Activated CD8-positive, alpha-beta T cell treated with anti-CD3 and anti-CD28 coated beads, Interleukin-2, amount 10 ng/mL, durations not matched to agents 7 days and 5 days (primary cell): ENCODE results near the gene LHFPL6. TPM values are rescaled to one million over a fixed set of nuclear protein-coding genes. Genes with fewer than 3 reads are reported as not detected.
"Not testable (repeated sequence)": the region's sequence is repeated elsewhere in the genome, so short reads cannot be mapped to it uniquely, and the experiment has no call there.

Experiments
- ATAC-seq: fragments of 150-1000 bp; cut with Tn5 transposase; one replicate; pipeline ENCODE4 v1.10.0; 2021; ENCODE audit warnings: moderate library complexity
- CTCF ChIA-PET: fragments of 350-600 bp; sonication (Branson Sonifier 250); formaldehyde crosslinking; loops from one replicate; lab custom pipeline; 2021; ENCODE audit warnings: antibody characterized with exemption; lab: Charles Lee
- POLR2A ChIA-PET: fragments of 350-600 bp; sonication (Branson Sonifier 250); formaldehyde crosslinking; loops from one replicate; lab custom pipeline; 2021; ENCODE audit warnings: antibody characterized with exemption; lab: Charles Lee
- DNase-seq: peaks from one replicate; pipeline ENCODE4 v3.0.0-alpha.2; 2020
- H3K27ac Mint-ChIP-seq: one replicate; pipeline ENCODE4 v1.8.0; 2021; ENCODE audit warnings: mild to moderate bottlenecking, mixed read lengths
- H3K27me3 Mint-ChIP-seq: one replicate; pipeline ENCODE4 v1.8.0; 2021; ENCODE audit warnings: low read depth, mixed read lengths
- H3K36me3 Mint-ChIP-seq: one replicate; pipeline ENCODE4 v1.8.0; 2021; ENCODE audit warnings: low read depth, mixed read lengths
- H3K4me1 Mint-ChIP-seq: one replicate; pipeline ENCODE4 v1.8.0; 2021; ENCODE audit warnings: low read depth, mixed read lengths
- H3K4me3 Mint-ChIP-seq: one replicate; pipeline ENCODE4 v1.8.0; 2021; ENCODE audit warnings: mild to moderate bottlenecking, mixed read lengths
- H3K9me3 Mint-ChIP-seq: one replicate; pipeline ENCODE4 v1.8.0; 2022; ENCODE audit warnings: mixed read lengths; ENCODE audit not compliant: insufficient read depth
- total RNA-seq, 2 experiments: library from RNA; stranded (reverse); gene quantifications; one replicate each; pipeline ENCODE4 v1.2.3, GENCODE V29; 2021

The LHFPL6 gene
- total RNA-seq, 2 experiments from 2014 or later: 0.13 TPM; not detected in 1

DNA sequence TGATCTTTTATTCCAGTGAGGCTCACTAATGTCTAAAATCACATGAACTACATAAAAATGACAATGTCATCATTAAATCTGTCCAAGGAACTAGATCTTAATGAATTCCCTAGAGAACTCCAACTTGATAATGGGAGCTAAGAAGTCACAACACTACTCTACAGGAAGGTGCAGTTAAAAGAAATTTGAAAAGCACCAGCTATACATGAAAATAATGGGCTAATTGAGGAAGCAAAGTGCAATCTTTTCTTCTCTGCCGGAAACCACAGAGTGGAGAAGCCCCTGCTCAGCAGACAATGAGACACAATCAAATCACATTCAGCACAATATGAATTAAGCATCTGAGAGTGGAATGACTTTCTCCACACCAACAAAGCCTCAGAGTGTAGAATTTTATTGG lies 261.7 kb downstream of the LHFPL6 start:
- CTCF ChIA-PET: no interaction called here
- Mint-ChIP-seq H3K9me3 (no peaks in the 10 kb centered on the region), H3K36me3 (no peaks in the 10 kb centered on the region), H3K4me1 (no peaks in the 10 kb centered on the region), H3K27me3 (no peaks in the 10 kb centered on the region), H3K27ac (no peak overlapping the region), H3K4me3 (no peak overlapping the region)
- no peak for ATAC-seq
- no peak for DNase-seq
- POLR2A ChIA-PET: no interaction called here

DNA sequence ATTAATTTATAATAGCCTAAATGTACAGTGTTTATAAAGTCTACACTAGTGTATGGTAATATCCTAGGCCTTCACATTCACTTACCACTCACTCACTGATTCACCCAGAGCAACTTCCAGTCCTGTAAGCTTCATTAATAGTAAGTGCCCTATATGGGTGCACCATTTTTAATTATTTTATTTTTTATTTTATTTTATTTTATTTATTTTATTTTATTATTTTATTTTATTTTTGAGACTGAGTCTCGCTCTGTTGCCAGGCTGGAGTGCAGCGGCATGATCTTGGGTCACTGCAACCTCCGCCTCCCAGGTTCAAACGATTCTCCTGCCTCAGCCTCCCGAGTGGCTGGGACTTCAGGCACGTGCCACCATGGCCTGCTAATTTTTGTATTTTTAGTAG lies 264.9 kb downstream of the LHFPL6 start:
- POLR2A ChIA-PET, H3K9me3 Mint-ChIP-seq, H3K27me3 Mint-ChIP-seq, H3K4me1 Mint-ChIP-seq, DNase-seq, CTCF ChIA-PET, H3K4me3 Mint-ChIP-seq, H3K27ac Mint-ChIP-seq, H3K36me3 Mint-ChIP-seq, ATAC-seq: not testable (repeated sequence)

DNA sequence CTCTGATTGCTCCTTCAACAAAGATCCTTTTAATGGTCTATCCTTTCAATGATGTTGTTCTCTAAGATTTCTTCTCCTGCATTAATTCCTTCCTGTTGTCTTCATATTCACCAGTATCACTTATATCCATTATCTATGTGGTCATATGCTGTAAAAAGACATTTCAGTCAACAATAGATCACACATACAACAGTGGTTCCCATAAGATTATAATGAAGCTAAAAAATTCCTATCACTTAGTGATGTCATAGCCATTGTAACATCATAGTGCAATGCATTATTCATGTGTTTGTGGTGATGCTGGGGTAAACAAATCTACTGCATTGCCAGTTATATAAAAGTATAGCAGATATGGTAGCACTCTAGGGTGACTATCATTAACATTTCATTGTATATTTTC lies 266.1 kb downstream of the LHFPL6 start:
- H3K27ac Mint-ChIP-seq: no peak overlapping the region
- no peaks in the 10 kb centered on the region for H3K9me3 Mint-ChIP-seq
- POLR2A ChIA-PET: no interaction called here
- no peak for ATAC-seq
- CTCF ChIA-PET: no interaction called here
- H3K27me3 Mint-ChIP-seq: no peaks in the 10 kb centered on the region
- no peak overlapping the region for H3K4me3 Mint-ChIP-seq
- no peaks in the 10 kb centered on the region for H3K4me1 Mint-ChIP-seq
- no peak for DNase-seq
- H3K36me3 Mint-ChIP-seq: no peaks in the 10 kb centered on the region

DNA sequence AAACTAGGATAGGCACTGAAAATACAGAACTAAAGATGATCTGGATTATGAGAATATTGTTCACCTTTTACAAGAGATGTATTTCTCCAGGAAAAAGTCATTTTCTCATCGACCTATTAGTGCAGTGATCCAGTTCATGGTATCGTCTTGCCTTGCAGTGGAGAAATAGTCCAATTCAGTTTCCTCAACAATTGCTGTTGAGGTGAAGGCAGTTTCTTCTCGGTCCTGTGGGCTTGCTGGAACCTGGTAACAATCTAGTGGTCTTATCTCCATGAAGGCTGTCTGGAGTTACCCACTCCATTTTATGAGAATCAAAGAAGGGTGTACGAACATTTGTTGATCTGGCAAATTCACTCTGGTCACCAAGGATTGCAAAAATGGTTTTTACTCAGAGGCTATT lies 266.8 kb downstream of the LHFPL6 start:
- ChIA-PET CTCF (no interaction called here), POLR2A (no interaction called here)
- ATAC-seq (no peak), DNase-seq (no peak)
- no peaks in the 10 kb centered on the region for H3K4me1 Mint-ChIP-seq
- no peaks in the 10 kb centered on the region for H3K36me3 Mint-ChIP-seq
- H3K27ac Mint-ChIP-seq: no peak overlapping the region
- no peaks in the 10 kb centered on the region for H3K27me3 Mint-ChIP-seq
- H3K4me3 Mint-ChIP-seq: no peak overlapping the region
- H3K9me3 Mint-ChIP-seq: no peaks in the 10 kb centered on the region

GRCh38 chr13:39335721-39336120 lies 267.3 kb downstream of the LHFPL6 start:
- ChIA-PET POLR2A (no interaction called here), CTCF (no interaction called here)
- Mint-ChIP-seq H3K4me3 (no peak overlapping the region), H3K9me3 (no peaks in the 10 kb centered on the region), H3K27ac (no peak overlapping the region), H3K36me3 (no peaks in the 10 kb centered on the region), H3K4me1 (no peaks in the 10 kb centered on the region), H3K27me3 (no peaks in the 10 kb centered on the region)
- ATAC-seq: no peak
- DNase-seq: no peak

- Mint-ChIP-seq H3K9me3 (no peaks in the 10 kb centered on the region), H3K27ac (no peak overlapping the region), H3K4me1 (no peaks in the 10 kb centered on the region), H3K4me3 (no peak overlapping the region), H3K36me3 (no peaks in the 10 kb centered on the region), H3K27me3 (no peaks in the 10 kb centered on the region)
- POLR2A ChIA-PET: no interaction called here
- no peak for DNase-seq
- ATAC-seq: no peak
- CTCF ChIA-PET: no interaction called here
Observed at GRCh38 chr13:39330504-39330903, 272.5 kb downstream of the LHFPL6 start.

DNA sequence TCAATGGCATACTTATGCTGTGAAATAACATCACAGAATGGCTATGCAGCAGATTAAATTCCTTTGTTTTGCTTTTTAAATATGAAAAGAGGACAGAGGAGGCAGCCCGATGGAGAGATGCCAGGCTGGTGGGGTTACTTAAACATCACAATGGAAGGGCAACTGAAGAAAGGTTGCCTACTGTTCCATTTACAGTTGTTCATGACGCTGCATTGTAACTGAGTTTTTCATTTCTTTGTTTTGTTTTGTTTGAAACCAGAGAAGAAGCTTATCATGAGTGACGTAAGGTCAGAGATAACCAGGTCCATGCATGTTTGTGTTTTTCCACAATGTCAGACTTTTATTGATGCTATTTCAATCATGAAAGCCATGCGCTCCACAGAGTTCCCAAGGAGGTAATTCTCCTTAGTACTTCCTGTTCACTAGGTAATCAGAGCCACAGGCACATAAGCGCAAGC lies 273.8 kb downstream of the LHFPL6 start:
- DNase-seq: no peak

DNA sequence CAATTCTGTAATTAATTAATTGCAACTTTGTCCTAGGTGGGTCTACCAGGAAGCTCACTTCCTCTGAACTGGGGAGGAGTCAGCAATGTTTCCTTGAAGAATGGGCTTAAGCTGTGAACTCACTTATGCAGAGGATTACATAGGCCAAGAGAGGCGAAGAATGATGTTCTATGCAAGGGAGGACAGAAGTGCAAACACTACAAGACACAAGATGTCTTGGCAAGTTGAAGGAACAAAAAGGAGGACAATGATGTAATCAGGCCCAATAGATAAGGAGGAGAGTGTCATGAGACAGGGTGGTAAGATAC lies 275.9 kb downstream of the LHFPL6 start:
- H3K36me3 Mint-ChIP-seq: no peaks in the 10 kb centered on the region
- POLR2A ChIA-PET: no interaction called here
- H3K27me3 Mint-ChIP-seq: no peaks in the 10 kb centered on the region
- no peak overlapping the region for H3K4me3 Mint-ChIP-seq
- ATAC-seq (no peak), DNase-seq (no peak)
- no peaks in the 10 kb centered on the region for H3K4me1 Mint-ChIP-seq
- CTCF ChIA-PET: no interaction called here
- no peaks in the 10 kb centered on the region for H3K9me3 Mint-ChIP-seq
- no peak overlapping the region for H3K27ac Mint-ChIP-seq

More for the DNA sequence above, 273.8 kb downstream of the LHFPL6 start:
- H3K36me3 Mint-ChIP-seq: no peaks in the 10 kb centered on the region
- no peaks in the 10 kb centered on the region for H3K9me3 Mint-ChIP-seq
- no peak overlapping the region for H3K4me3 Mint-ChIP-seq
- no peaks in the 10 kb centered on the region for H3K4me1 Mint-ChIP-seq
- ChIA-PET POLR2A (no interaction called here), CTCF (no interaction called here)
- ATAC-seq: no peak
- no peaks in the 10 kb centered on the region for H3K27me3 Mint-ChIP-seq
- H3K27ac Mint-ChIP-seq: no peak overlapping the region

DNA sequence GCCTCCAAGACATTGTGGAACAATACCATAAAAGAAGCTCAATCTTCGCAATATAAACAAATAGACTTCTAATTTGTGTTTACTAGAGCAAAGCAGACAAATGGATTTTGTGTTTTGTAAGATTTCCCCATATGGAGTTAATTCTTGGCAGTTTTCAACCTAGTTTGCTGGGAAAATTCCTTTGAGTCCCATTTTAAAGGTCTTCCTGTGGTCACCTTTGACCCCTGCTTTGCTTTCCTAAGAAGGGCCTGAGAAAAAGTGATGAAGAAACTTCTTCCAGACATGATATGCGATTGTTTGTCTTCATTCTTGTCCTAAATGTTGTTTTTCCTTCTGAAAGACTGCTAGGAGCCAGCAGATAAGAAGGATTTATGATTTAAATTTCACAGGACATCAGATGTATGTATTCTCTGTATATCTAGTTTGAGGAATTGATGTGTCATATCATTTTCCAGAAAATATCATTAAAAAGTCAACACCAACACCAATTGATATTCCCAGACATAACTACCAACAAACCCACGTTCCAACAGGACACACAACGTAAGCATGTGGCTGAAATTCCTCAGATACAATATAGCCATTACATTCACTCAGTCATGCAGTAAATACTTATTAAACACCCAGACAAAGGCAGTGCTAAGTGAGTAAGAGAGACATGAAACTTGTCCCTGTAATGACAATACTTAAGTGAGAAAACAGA lies 276.4 kb downstream of the LHFPL6 start:
- no peak for DNase-seq
- no peak overlapping the region for H3K4me3 Mint-ChIP-seq
- H3K27me3 Mint-ChIP-seq: peaks cover 1% of the 10 kb centered on the region
- no peaks in the 10 kb centered on the region for H3K9me3 Mint-ChIP-seq
- POLR2A ChIA-PET: no interaction called here
- no peaks in the 10 kb centered on the region for H3K4me1 Mint-ChIP-seq
- no peaks in the 10 kb centered on the region for H3K36me3 Mint-ChIP-seq
- CTCF ChIA-PET: no interaction called here
- ATAC-seq: no peak
- H3K27ac Mint-ChIP-seq: no peak overlapping the region

DNA sequence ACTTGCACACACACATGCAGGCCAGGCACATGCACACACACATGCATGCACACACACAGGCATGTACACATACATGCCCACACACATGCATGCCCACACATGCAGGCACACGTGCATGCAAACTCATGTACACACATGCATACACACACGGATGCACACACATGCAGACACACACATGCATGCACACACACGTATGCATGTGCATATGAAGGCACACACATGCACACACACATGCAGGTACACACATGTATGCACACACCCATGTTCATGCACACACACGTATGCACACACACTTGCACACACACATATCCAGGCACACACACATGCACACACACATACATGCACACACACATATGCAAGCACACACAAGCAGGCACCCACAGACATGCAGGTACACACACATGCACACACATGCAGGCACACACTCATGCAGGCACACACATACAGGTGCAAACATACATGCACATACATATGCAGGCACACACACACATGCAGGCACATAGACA lies 278.1 kb downstream of the LHFPL6 start:
- POLR2A ChIA-PET: no interaction called here
- no peak overlapping the region for H3K27ac Mint-ChIP-seq
- peaks cover 4% of the 10 kb centered on the region for H3K27me3 Mint-ChIP-seq
- no peaks in the 10 kb centered on the region for H3K9me3 Mint-ChIP-seq
- no peaks in the 10 kb centered on the region for H3K36me3 Mint-ChIP-seq
- CTCF ChIA-PET: no interaction called here
- no peak overlapping the region for H3K4me3 Mint-ChIP-seq
- DNase-seq (no peak), ATAC-seq (no peak)
- H3K4me1 Mint-ChIP-seq: no peaks in the 10 kb centered on the region

DNA sequence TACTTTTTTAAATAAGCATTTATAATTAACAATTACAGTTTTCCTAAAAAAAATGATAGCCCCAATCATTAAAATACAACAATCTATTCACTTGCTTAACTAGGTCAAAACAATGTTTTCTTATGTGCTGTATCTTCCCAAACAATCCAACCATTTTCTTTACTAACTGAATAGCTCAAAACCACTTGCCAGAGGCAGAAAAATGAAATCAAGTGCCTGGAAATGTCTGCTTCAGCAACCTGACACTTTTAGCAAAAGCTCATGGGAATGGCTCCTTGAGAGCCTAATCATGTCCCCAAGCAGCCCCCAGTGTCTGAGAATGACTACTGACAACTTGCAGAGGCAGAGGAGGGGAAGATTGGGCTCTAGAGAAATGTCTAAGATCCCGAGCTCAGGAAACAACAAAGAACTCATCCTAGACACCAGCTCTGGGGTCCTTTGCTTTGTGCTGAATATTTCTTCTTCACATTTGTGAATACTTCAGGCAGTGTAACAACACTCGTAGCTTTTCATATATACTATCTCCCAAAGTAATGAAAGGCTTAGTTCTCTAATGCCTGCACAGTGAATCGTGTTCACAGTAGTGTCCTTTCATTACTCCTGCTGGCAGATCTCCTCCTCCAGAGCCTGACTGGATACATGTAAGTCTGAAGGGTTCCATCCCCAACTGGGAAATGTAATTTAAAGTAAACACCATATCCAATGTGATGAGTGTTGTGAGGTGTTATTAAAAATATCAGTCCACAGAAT lies 280.0 kb downstream of the LHFPL6 start:
- Mint-ChIP-seq H3K9me3 (no peaks in the 10 kb centered on the region), H3K27ac (no peak overlapping the region), H3K4me3 (no peak overlapping the region), H3K36me3 (no peaks in the 10 kb centered on the region), H3K4me1 (no peaks in the 10 kb centered on the region), H3K27me3 (peaks cover 4% of the 10 kb centered on the region)
- DNase-seq (no peak), ATAC-seq (no peak)
- ChIA-PET CTCF (no interaction called here), POLR2A (no interaction called here)

DNA sequence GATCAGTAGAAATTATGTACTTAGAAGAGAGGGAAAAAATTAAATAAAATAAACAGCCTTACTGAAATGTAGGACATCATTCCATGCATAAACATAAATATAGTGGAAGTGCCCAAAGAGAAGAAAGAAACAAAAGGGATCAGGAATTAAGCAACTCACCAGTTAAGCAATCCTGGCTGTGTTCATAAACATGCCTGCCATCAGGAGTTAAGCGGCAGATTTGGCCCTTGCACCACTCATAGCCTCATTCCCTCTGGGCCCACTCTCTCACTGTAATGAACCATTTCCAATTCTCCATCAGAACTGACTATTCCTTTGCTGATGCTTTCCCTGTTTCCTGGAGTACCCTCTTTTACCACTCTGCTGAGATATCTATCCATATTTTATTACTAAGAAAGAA lies 281.4 kb downstream of the LHFPL6 start:
- ChIA-PET POLR2A (no interaction called here), CTCF (no interaction called here)
- Mint-ChIP-seq H3K4me1 (no peaks in the 10 kb centered on the region), H3K27ac (no peak overlapping the region), H3K9me3 (no peaks in the 10 kb centered on the region), H3K4me3 (no peak overlapping the region), H3K27me3 (peaks cover 4% of the 10 kb centered on the region), H3K36me3 (no peaks in the 10 kb centered on the region)
- DNase-seq: no peak
- no peak for ATAC-seq
